Measurements from ENCODE around the gene PLA2G2E.
"Not testable (repeated sequence)": the region's sequence is repeated elsewhere in the genome, so short reads cannot be mapped to it uniquely, and the experiment has no call there.

- TF ChIP-seq CTCF, POLR2A, POLR2AphosphoS5 (IDR thresholded peaks at IDR 0.05): not testable (repeated sequence)
These were observed 3.7 kb upstream of the PLA2G2E start for GRCh38 chr1:19927130-19927421.

All from upper lobe of left lung (tissue), 4 donors.